BLaER1 treated with 17β-estradiol and CSF1 and Interleukin-3, amounts not matched to agents 10 nM and 100 nM (cell line): ENCODE data around the gene NCBP2.
A peak's percentile ranks its signal among the peaks of the same experiment; 100 is the strongest.

Experiments
- H3K27ac ChIP-seq, 11 experiments: shearing (Covaris generic); formaldehyde crosslinking; 2 replicates each; pipeline ENCODE4 v1.8.1; 2022
- H3K27me3 ChIP-seq, 11 experiments: shearing (Covaris generic); formaldehyde crosslinking; 2 replicates each; pipeline ENCODE4 v1.8.1; 2022
- H3K36me3 ChIP-seq, 11 experiments: shearing (Covaris generic); formaldehyde crosslinking; 2 replicates each; pipeline ENCODE4 v1.8.1; 2022
- H3K4me1 ChIP-seq, 10 experiments: shearing (Covaris generic); formaldehyde crosslinking; 2 replicates each; pipeline ENCODE4 v1.8.1; 2022
- H3K4me2 ChIP-seq, 11 experiments: shearing (Covaris generic); formaldehyde crosslinking; 2 replicates each; pipeline ENCODE4 v1.8.1; 2022
- H3K4me3 ChIP-seq, 10 experiments: shearing (Covaris generic); formaldehyde crosslinking; 2 replicates each; pipeline ENCODE4 v1.8.1; 2022
- H3K9ac ChIP-seq, 11 experiments: shearing (Covaris generic); formaldehyde crosslinking; 2 replicates each; pipeline ENCODE4 v1.8.1; 2022
- H3K9me3 ChIP-seq, 11 experiments: shearing (Covaris generic); formaldehyde crosslinking; replicated peaks in 1 of 11; 2 replicates each; pipeline ENCODE4 v1.8.1; 2022
- H4K20me1 ChIP-seq, 11 experiments: shearing (Covaris generic); formaldehyde crosslinking; 2 replicates each; pipeline ENCODE4 v1.8.1; 2022
- Cebpa-rat ChIP-seq, 11 experiments: shearing (Covaris generic); IDR thresholded peaks; 2 replicates each; pipeline ENCODE4 v1.8.1; 2022

NCBP2 gene

DNA sequence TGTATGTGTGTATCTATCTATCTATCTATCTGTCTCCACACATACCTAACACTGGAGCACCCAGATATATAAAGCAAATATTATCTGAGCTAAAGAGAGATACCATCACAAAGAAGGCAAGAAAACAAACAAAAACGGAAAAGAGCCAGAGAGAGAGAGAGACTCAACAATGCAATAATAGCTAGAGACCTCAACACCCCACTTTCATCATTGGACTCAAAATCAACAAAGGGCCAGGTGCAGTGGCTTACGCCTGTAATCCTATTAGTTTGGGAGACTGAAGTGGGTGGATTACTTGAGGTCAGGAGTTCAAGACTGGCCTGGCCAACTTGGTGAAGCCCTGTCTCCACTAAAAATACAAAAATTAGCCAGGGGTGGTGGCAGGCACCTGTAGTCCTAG is 23.4 kb downstream of the NCBP2 start:
- H3K4me3 ChIP-seq: no peak overlapping the region
- H3K27me3 ChIP-seq: no peaks in the 10 kb centered on the region
- no peaks in the 10 kb centered on the region for H4K20me1 ChIP-seq
- peak overlapping the region in 3 of 11 experiments; percentile 27 to 72 (median 71); a peak in 4 of 22 replicates for H3K4me2 ChIP-seq
- H3K4me1 ChIP-seq: peaks cover 0 to 41% (median 6%) of the 10 kb centered on the region in 10 experiments; a peak in 12 of 20 replicates
- peaks cover 28 to 37% (median 35%) of the 10 kb centered on the region in 11 experiments for H3K9me3 ChIP-seq
- no peak for TF ChIP-seq Cebpa-rat (IDR thresholded peaks at IDR 0.05)
- H3K27ac ChIP-seq: peak overlapping the region in 1 of 11 experiments; percentile 40; a peak in 1 of 22 replicates
- peaks cover 52 to 88% (median 71%) of the 10 kb centered on the region in 11 experiments for H3K36me3 ChIP-seq
- H3K9ac ChIP-seq: no peak overlapping the region

DNA sequence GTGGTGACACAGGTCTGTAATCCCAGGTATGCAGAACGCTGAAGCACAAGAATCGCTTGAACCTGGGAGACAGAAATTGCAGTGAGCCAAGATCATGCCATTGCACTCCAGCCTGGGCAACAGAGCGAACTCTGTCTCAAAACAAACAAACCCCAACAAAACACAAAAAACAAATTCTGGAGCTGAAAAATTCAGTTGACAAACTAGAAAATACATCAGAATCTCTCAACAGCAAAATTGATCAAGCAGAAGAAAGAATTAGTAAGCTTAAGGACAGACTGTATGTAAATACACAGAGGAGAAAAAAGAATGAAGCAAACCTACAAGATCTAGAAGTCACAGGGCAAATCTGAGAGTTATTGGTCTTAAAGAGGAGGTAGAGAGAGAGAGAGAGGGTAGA is 25.3 kb downstream of the NCBP2 start:
- TF ChIP-seq Cebpa-rat (IDR thresholded peaks at IDR 0.05): no peak

DNA sequence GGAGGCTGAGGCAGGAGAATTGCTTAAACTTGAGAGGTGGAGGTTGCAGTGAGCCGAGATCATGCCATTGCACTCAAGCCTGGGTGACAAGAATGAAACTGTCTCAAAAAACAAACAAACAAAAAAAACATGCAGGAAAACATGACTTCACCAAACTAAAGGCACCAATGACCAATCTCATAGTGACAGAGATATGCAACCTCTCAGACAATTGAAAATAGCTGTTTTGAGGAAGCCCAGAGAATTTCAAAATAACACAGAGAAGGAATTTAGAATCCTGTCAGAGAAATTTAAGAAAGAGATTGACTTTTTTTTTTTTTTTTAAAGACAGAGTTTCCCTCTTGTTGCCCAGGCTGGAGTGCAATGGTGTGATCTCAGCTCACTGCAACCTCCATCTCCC is 26.1 kb downstream of the NCBP2 start:
- Histone ChIP-seq H3K9ac (no peak overlapping the region), H4K20me1 (0 out of 22 replicates have a peak, but pooled peaks cover 0 to 3% (median 0%) of the 10 kb centered on the region in 11 experiments), H3K4me1 (peaks cover 0 to 33% (median 6%) of the 10 kb centered on the region in 10 experiments; a peak in 12 of 20 replicates), H3K4me3 (no peak overlapping the region), H3K9me3 (peaks cover 28 to 37% (median 35%) of the 10 kb centered on the region in 11 experiments), H3K27ac (no peak overlapping the region), H3K27me3 (no peaks in the 10 kb centered on the region), H3K4me2 (no peak overlapping the region), H3K36me3 (peaks cover 41 to 83% (median 64%) of the 10 kb centered on the region in 11 experiments)
- TF ChIP-seq Cebpa-rat (IDR thresholded peaks at IDR 0.05): no peak

More for the DNA sequence above, 25.3 kb downstream of the NCBP2 start:
- H3K9ac ChIP-seq: no peak overlapping the region
- no peak overlapping the region for H3K4me2 ChIP-seq
- no peaks in the 10 kb centered on the region for H3K27me3 ChIP-seq
- 0 out of 22 replicates have a peak, but pooled peaks cover 0 to 3% (median 0%) of the 10 kb centered on the region in 11 experiments for H4K20me1 ChIP-seq
- H3K27ac ChIP-seq: no peak overlapping the region
- peaks cover 28 to 37% (median 35%) of the 10 kb centered on the region in 11 experiments for H3K9me3 ChIP-seq
- no peak overlapping the region for H3K4me3 ChIP-seq
- peaks cover 0 to 38% (median 6%) of the 10 kb centered on the region in 10 experiments; a peak in 12 of 20 replicates for H3K4me1 ChIP-seq
- H3K36me3 ChIP-seq: peaks cover 38 to 83% (median 67%) of the 10 kb centered on the region in 11 experiments

DNA sequence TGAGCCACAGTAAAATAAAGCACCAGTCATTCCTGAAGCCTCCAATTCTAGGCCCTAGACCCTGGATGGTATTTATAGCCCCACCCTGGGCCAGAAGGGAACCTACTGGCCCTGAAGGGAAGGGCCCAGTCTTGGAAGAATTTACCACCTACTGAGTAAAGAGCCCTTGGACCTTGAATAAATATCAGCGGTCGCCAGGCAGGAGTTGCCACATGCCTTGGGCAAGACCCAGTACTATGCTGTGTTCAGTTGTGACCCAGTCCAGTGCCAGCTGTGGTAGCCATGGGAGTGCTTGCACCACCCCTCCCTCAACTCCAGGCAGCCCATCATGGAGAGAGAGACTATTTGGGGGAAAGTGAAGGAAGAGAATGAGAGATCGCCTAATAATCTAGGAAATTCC is 27.0 kb downstream of the NCBP2 start:
- TF ChIP-seq Cebpa-rat (IDR thresholded peaks at IDR 0.05): no peak
- H3K9me3 ChIP-seq: peaks cover 28 to 37% (median 35%) of the 10 kb centered on the region in 11 experiments
- H3K27me3 ChIP-seq: no peaks in the 10 kb centered on the region
- 0 out of 22 replicates have a peak, but pooled peaks cover 0 to 3% (median 0%) of the 10 kb centered on the region in 11 experiments for H4K20me1 ChIP-seq
- H3K9ac ChIP-seq: no peak overlapping the region
- no peak overlapping the region for H3K4me3 ChIP-seq
- peaks cover 0 to 32% (median 2%) of the 10 kb centered on the region in 10 experiments; a peak in 12 of 20 replicates for H3K4me1 ChIP-seq
- H3K4me2 ChIP-seq: no peak overlapping the region; a peak in 1 of 22 replicates
- H3K27ac ChIP-seq: no peak overlapping the region
- peaks cover 41 to 86% (median 68%) of the 10 kb centered on the region in 11 experiments for H3K36me3 ChIP-seq

DNA sequence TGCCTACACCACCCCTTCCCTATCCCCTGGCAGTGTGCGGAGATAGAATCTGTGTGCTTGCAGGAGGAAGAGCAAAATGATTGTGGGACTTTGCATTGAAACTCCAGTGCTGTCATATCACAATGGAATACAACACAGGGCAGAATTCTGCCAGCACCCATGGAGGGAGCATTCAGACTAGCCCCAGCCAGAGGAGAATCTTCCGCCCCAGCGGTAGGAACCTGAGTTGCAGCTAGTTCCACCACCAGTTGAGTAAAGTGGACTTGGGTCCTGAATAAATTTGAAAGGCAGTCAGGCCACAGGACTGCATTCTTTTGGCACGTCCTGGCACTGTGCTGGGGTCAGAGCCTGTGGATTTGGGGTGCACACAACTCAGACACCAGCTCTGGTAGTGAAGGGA is 27.5 kb downstream of the NCBP2 start:
- Histone ChIP-seq H3K36me3 (peaks cover 41 to 86% (median 69%) of the 10 kb centered on the region in 11 experiments), H4K20me1 (0 out of 22 replicates have a peak, but pooled peaks cover 0 to 3% (median 0%) of the 10 kb centered on the region in 11 experiments), H3K27ac (no peak overlapping the region), H3K4me1 (peaks cover 0 to 30% (median under 1%) of the 10 kb centered on the region in 10 experiments; a peak in 8 of 20 replicates), H3K4me2 (no peak overlapping the region), H3K27me3 (no peaks in the 10 kb centered on the region), H3K4me3 (no peak overlapping the region), H3K9me3 (peaks cover 28 to 37% (median 35%) of the 10 kb centered on the region in 11 experiments), H3K9ac (no peak overlapping the region)
- TF ChIP-seq Cebpa-rat (IDR thresholded peaks at IDR 0.05): no peak

DNA sequence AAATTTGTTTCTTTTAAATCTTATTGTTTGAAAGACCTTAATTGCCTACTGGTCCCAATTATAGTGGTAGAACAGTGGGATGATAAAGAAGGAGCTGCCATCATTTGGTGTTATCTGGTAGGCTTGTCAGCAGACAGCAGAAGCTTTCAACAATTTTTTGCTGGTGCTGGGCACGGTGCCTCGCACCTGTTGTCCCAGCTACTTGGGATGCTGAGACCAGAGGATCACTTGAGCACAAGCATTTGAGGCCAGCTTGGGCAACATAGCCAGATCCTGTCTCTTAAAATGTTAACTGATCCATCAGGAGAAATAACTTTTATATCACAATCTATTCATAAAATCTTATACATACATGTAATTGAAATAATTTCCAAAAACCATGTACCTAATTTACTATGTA is 38.6 kb downstream of the NCBP2 start:
- no peak for TF ChIP-seq Cebpa-rat (IDR thresholded peaks at IDR 0.05)
- peaks cover 86 to 98% (median 92%) of the 10 kb centered on the region in 11 experiments for H3K36me3 ChIP-seq

DNA sequence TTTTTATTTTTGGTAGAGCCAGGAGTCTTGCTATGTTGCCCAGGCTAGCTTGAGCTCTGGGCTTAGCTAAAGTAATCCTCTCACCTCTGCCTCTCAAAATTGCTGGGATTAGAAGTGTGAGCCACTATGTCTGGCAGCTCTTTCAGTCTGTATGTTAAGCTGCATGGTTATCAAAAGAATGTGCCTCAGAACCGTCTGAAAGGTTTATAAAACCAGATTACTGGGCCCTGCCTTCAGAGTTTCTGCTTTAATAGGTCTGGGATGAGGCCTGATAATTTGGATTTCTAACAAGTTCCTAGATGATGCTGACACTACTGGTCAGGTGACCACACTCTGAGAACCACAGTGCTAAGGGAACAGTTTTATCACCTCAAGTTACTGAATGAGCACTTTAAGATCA is 40.0 kb downstream of the NCBP2 start:
- Histone ChIP-seq H3K9me3 (no peaks in the 10 kb centered on the region), H4K20me1 (peaks cover 0 to 27% (median 10%) of the 10 kb centered on the region in 11 experiments; a peak in 9 of 22 replicates), H3K9ac (no peak overlapping the region), H3K4me2 (no peak overlapping the region), H3K36me3 (peaks cover 83 to 99% (median 92%) of the 10 kb centered on the region in 11 experiments), H3K27ac (no peak overlapping the region), H3K4me1 (no peaks in the 10 kb centered on the region), H3K4me3 (no peak overlapping the region), H3K27me3 (no peaks in the 10 kb centered on the region)
- no peak for TF ChIP-seq Cebpa-rat (IDR thresholded peaks at IDR 0.05)

More for the DNA sequence above, 38.6 kb downstream of the NCBP2 start:
- peaks cover 0 to 15% (median 0%) of the 10 kb centered on the region in 11 experiments; a peak in 3 of 22 replicates for H4K20me1 ChIP-seq
- no peak overlapping the region for H3K9ac ChIP-seq
- no peak overlapping the region for H3K4me3 ChIP-seq
- H3K4me2 ChIP-seq: no peak overlapping the region
- H3K27me3 ChIP-seq: no peaks in the 10 kb centered on the region
- H3K27ac ChIP-seq: no peak overlapping the region
- H3K4me1 ChIP-seq: peaks cover 0 to 12% (median 0%) of the 10 kb centered on the region in 10 experiments; a peak in 3 of 20 replicates
- H3K9me3 ChIP-seq: no peaks in the 10 kb centered on the region

DNA sequence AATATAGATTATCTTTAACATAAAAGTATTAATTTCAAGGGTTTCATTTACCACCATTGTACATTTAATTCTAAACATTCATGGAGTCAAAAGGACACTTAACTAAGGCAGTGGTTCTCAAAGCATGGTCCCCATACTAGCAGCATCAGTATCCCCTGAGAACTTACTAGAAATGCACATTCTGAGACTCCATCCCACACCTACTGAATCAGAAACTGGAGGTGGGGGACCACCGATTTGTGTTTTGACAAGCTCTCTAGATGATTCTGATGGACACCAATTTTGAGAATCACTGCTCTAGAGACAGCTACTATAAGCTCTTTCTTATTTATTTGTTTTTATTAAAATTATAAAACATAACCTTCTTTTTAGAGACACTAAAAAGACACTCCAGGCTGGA is 40.6 kb downstream of the NCBP2 start:
- no peak overlapping the region for H3K4me3 ChIP-seq
- H3K27ac ChIP-seq: no peak overlapping the region
- TF ChIP-seq Cebpa-rat (IDR thresholded peaks at IDR 0.05): no peak
- no peaks in the 10 kb centered on the region for H3K27me3 ChIP-seq
- no peaks in the 10 kb centered on the region for H3K9me3 ChIP-seq
- H3K36me3 ChIP-seq: peaks cover 81 to 98% (median 92%) of the 10 kb centered on the region in 11 experiments
- H3K4me2 ChIP-seq: no peak overlapping the region
- no peak overlapping the region for H3K9ac ChIP-seq
- H3K4me1 ChIP-seq: no peaks in the 10 kb centered on the region
- H4K20me1 ChIP-seq: peaks cover 0 to 32% (median 10%) of the 10 kb centered on the region in 11 experiments; a peak in 11 of 22 replicates

DNA sequence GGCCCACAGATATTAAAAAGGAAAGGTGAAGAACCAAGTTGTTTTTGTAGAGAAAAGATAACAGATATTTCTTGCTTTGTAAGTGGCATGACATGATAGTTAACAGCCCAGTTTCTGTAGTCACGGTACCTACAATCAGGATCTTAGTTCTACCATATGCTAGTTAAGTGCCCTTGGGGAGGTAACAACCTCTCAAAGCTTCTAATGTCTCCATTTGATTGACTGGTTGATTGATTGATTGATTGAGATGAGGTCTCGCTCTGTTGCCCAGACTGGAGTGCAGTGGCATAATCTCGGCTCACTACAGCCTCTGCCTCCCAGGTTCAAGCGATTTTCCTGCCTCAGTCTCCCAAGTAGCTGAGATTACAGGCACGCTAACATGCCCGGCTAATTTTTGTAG is 46.1 kb downstream of the NCBP2 start:
- H3K4me1 ChIP-seq: peaks cover 5 to 25% (median 12%) of the 10 kb centered on the region in 10 experiments; a peak in 16 of 20 replicates
- H3K27ac ChIP-seq: no peak overlapping the region
- H3K4me2 ChIP-seq: no peak overlapping the region
- H3K36me3 ChIP-seq: peaks cover 49 to 96% (median 80%) of the 10 kb centered on the region in 11 experiments
- no peak overlapping the region for H3K4me3 ChIP-seq
- peaks cover 0 to 11% (median 0%) of the 10 kb centered on the region in 11 experiments; a peak in 1 of 22 replicates for H3K9me3 ChIP-seq
- TF ChIP-seq Cebpa-rat (IDR thresholded peaks at IDR 0.05): no peak
- H4K20me1 ChIP-seq: peaks cover 6 to 80% (median 45%) of the 10 kb centered on the region in 11 experiments; a peak in 15 of 22 replicates
- no peaks in the 10 kb centered on the region for H3K27me3 ChIP-seq
- no peak overlapping the region for H3K9ac ChIP-seq
